ENCODE data around the gene KCNJ2. TPM values are rescaled to one million over a fixed set of nuclear protein-coding genes. Genes with fewer than 3 reads are reported as not detected.

KCNJ2 gene
- total and polyA plus RNA-seq, 4 donors: 0.47 to 2.7 (median 1.4) TPM

DNA sequence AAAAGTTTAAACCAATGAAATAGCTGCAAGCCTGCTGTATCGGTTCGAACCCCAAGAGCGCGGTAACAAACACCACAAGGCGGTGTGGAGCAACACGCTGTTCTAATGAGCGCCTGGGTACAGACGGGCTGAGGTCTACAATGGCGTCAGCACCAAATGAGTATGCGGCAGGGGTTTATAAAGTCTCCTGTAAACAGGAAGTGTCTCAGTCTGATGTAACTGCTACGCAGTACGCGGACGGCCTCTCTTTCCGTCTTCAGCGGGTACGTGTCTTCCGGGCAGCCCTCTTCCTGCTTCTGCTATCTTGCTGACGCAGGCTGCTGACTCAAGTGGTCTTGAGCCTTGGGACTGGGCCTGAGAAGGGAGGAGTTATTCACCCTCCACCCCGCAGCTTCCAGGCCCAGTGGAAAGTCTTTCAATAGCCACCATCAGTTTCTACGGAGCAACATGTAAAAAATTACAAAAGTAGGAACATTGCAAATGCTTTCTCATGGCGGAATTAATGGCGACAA, 40.5 kb upstream of the KCNJ2 start:
- Histone ChIP-seq H3K9ac (ENCODE audit: low read depth in 1 of 2, low read length in 2 of 2) (no peak overlapping the region), H3K27me3 (ENCODE audit: control insufficient read depth in 4 of 4, insufficient read depth in 4 of 4, low read length in 3 of 4) (no peaks in the 10 kb centered on the region), H3K4me1 (ENCODE audit: control insufficient read depth in 4 of 4, insufficient read depth in 4 of 4, low read length in 3 of 4) (no peaks in the 10 kb centered on the region), H3K9me3 (ENCODE audit: control insufficient read depth in 4 of 4, low read length in 3 of 4) (peaks cover 0 to 5% (median 0%) of the 10 kb centered on the region in 4 donors), H3K27ac (ENCODE audit: low read depth in 1 of 2, low read length in 2 of 2) (no peak overlapping the region), H3K36me3 (ENCODE audit: control insufficient read depth in 4 of 4, insufficient read depth in 3 of 4, low read depth in 1 of 4, low read length in 3 of 4) (no peaks in the 10 kb centered on the region), H3K4me3 (ENCODE audit: low read depth in 1 of 3, low read length in 3 of 3) (no peak overlapping the region)
- DNase-seq (ENCODE audit: low spot score): no peak
- no peak for TF ChIP-seq RAD21 (IDR thresholded peaks at IDR 0.05)
- no peak for TF ChIP-seq HNF4A (conservative IDR thresholded peaks at IDR 0.05)
- TF ChIP-seq, protein P1, sequence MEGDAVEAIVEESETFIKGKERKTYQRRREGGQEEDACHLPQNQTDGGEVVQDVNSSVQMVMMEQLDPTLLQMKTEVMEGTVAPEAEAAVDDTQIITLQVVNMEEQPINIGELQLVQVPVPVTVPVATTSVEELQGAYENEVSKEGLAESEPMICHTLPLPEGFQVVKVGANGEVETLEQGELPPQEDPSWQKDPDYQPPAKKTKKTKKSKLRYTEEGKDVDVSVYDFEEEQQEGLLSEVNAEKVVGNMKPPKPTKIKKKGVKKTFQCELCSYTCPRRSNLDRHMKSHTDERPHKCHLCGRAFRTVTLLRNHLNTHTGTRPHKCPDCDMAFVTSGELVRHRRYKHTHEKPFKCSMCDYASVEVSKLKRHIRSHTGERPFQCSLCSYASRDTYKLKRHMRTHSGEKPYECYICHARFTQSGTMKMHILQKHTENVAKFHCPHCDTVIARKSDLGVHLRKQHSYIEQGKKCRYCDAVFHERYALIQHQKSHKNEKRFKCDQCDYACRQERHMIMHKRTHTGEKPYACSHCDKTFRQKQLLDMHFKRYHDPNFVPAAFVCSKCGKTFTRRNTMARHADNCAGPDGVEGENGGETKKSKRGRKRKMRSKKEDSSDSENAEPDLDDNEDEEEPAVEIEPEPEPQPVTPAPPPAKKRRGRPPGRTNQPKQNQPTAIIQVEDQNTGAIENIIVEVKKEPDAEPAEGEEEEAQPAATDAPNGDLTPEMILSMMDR (IDR thresholded peaks at IDR 0.05; ENCODE audit: low read depth, low read length, missing input control): no peak
- no peak for TF ChIP-seq JUND (IDR thresholded peaks at IDR 0.05)
- TF ChIP-seq, protein P2, sequence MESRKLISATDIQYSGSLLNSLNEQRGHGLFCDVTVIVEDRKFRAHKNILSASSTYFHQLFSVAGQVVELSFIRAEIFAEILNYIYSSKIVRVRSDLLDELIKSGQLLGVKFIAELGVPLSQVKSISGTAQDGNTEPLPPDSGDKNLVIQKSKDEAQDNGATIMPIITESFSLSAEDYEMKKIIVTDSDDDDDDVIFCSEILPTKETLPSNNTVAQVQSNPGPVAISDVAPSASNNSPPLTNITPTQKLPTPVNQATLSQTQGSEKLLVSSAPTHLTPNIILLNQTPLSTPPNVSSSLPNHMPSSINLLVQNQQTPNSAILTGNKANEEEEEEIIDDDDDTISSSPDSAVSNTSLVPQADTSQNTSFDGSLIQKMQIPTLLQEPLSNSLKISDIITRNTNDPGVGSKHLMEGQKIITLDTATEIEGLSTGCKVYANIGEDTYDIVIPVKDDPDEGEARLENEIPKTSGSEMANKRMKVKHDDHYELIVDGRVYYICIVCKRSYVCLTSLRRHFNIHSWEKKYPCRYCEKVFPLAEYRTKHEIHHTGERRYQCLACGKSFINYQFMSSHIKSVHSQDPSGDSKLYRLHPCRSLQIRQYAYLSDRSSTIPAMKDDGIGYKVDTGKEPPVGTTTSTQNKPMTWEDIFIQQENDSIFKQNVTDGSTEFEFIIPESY (IDR thresholded peaks at IDR 0.05): no peak
- TF ChIP-seq FOXA2 (IDR thresholded peaks at IDR 0.05): no peak
- no peak for TF ChIP-seq YY1 (IDR thresholded peaks at IDR 0.05)
- TF ChIP-seq, protein P3, sequence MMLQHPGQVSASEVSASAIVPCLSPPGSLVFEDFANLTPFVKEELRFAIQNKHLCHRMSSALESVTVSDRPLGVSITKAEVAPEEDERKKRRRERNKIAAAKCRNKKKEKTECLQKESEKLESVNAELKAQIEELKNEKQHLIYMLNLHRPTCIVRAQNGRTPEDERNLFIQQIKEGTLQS (IDR thresholded peaks at IDR 0.05): no peak
- no peak for TF ChIP-seq TAF1 (conservative IDR thresholded peaks at IDR 0.05)
- no peak for TF ChIP-seq GABPA (IDR thresholded peaks at IDR 0.05 in 1 of 2, conservative IDR thresholded peaks at IDR 0.05 in 1 of 2)
- TF ChIP-seq, protein P4, sequence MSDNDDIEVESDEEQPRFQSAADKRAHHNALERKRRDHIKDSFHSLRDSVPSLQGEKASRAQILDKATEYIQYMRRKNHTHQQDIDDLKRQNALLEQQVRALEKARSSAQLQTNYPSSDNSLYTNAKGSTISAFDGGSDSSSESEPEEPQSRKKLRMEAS (IDR thresholded peaks at IDR 0.05): no peak
- 95% methylated on average over 23 of the region's 23 CpGs for WGBS

DNA sequence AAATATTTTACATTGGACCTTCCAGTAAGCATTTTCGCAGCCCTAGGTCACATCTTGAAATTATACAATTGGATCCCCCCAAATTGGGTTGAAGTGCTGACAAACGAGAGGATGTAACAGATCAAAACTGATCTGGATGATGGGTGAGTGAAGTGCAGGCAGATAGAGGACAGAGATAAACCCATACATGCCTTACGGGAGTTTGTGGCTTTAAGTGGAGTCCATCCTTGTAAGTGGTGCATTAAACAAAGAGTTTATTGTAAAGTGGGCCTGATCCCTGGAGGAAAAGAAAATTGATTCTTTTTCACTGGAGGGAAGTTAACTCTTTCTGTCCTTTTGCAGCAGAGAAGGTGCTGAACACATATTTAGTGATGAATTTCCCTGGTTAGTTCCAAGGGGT, 39.0 kb upstream of the KCNJ2 start:
- Histone ChIP-seq H3K9me3 (ENCODE audit: control insufficient read depth in 4 of 4, low read length in 3 of 4) (peaks cover 0 to 5% (median 0%) of the 10 kb centered on the region in 4 donors), H3K36me3 (ENCODE audit: control insufficient read depth in 4 of 4, insufficient read depth in 3 of 4, low read depth in 1 of 4, low read length in 3 of 4) (no peaks in the 10 kb centered on the region), H3K4me3 (ENCODE audit: low read depth in 1 of 3, low read length in 3 of 3) (no peak overlapping the region), H3K4me1 (ENCODE audit: control insufficient read depth in 4 of 4, insufficient read depth in 4 of 4, low read length in 3 of 4) (no peaks in the 10 kb centered on the region), H3K27ac (ENCODE audit: low read depth in 1 of 2, low read length in 2 of 2) (no peak overlapping the region), H3K27me3 (ENCODE audit: control insufficient read depth in 4 of 4, insufficient read depth in 4 of 4, low read length in 3 of 4) (no peaks in the 10 kb centered on the region), H3K9ac (ENCODE audit: low read depth in 1 of 2, low read length in 2 of 2) (no peak overlapping the region)
- DNase-seq (ENCODE audit: low spot score): no peak
- TF ChIP-seq RXRA (IDR thresholded peaks at IDR 0.05): no peak
- TF ChIP-seq JUND (IDR thresholded peaks at IDR 0.05): no peak
- TF ChIP-seq HNF4A (conservative IDR thresholded peaks at IDR 0.05): no peak
- 74% methylated on average over 3 of the region's 3 CpGs for WGBS

GRCh38 chr17:70132505-70132904, 36.8 kb upstream of the KCNJ2 start:
- Histone ChIP-seq H3K27me3 (ENCODE audit: control insufficient read depth in 4 of 4, insufficient read depth in 4 of 4, low read length in 3 of 4) (no peaks in the 10 kb centered on the region), H3K27ac (ENCODE audit: low read depth in 1 of 2, low read length in 2 of 2) (no peak overlapping the region), H3K36me3 (ENCODE audit: control insufficient read depth in 4 of 4, insufficient read depth in 3 of 4, low read depth in 1 of 4, low read length in 3 of 4) (no peaks in the 10 kb centered on the region), H3K9me3 (ENCODE audit: control insufficient read depth in 4 of 4, low read length in 3 of 4) (peaks cover 0 to 5% (median 0%) of the 10 kb centered on the region in 4 donors), H3K4me1 (ENCODE audit: control insufficient read depth in 4 of 4, insufficient read depth in 4 of 4, low read length in 3 of 4) (peaks cover 0 to under 1% (median 0%) of the 10 kb centered on the region in 4 donors), H3K9ac (ENCODE audit: low read depth in 1 of 2, low read length in 2 of 2) (no peak overlapping the region), H3K4me3 (ENCODE audit: low read depth in 1 of 3, low read length in 3 of 3) (no peak overlapping the region)
- 94% methylated on average over 11 of the region's 11 CpGs for WGBS
- TF ChIP-seq, protein P4 (IDR thresholded peaks at IDR 0.05): no peak
- TF ChIP-seq REST (IDR thresholded peaks at IDR 0.05): no peak
- DNase-seq (ENCODE audit: low spot score): no peak
